Right atrium auricular region (tissue), 2 donors: ENCODE results near the gene WNT1. TPM values are rescaled to one million over a fixed set of nuclear protein-coding genes. Genes with fewer than 3 reads are reported as not detected.

Experiments used
- DNase-seq: peaks from one replicate; pipeline ENCODE4 v3.0.0-alpha.2; 2019; ENCODE audit warnings: low spot score
- H3K27ac ChIP-seq, 2 donors: fragments of 200-600 bp; sonication (generic); 1 replicate in 1 of 2; 2 replicates in 1 of 2; pipeline ENCODE4 v1.5.1; 2016 to 2019
- H3K27me3 ChIP-seq, 2 donors: fragments of 200-600 bp; sonication (generic); one replicate each; pipeline versions ENCODE4 v1.5.1 to v1.6.0; 2017 to 2019
- H3K36me3 ChIP-seq: fragments of 200-600 bp; sonication (generic); one replicate; pipeline ENCODE4 v1.5.1; 2016
- H3K4me1 ChIP-seq, 2 donors: fragments of 200-600 bp; sonication (generic); one replicate each; pipeline versions ENCODE4 v1.5.1 to v1.6.0; 2017 to 2019
- H3K4me3 ChIP-seq, 2 donors: fragments of 200-600 bp; sonication (generic); 1 replicate in 1 of 2; 2 replicates in 1 of 2; pipeline ENCODE4 v1.5.1; 2017 to 2019; ENCODE audit warnings: mild to moderate bottlenecking in 1 of 2, moderate library complexity in 1 of 2
- H3K9me3 ChIP-seq, 2 donors: fragments of 200-600 bp; sonication (generic); one replicate each; pipeline ENCODE4 v1.5.1; 2019
- total RNA-seq, 2 donors: library from RNA; depleted of rRNA; stranded (reverse); fragments of >200 nt; gene quantifications; one replicate each; pipeline ENCODE4 v1.1.0, GENCODE V29; 2016
- TF ChIP-seq, protein P1 (sequence below), 2 donors: fragments of 200-600 bp; sonication (generic); IDR thresholded peaks; one replicate each; pipeline ENCODE4 v1.5.1; 2019; ENCODE audit warnings: antibody characterized with exemption in 2 of 2

WNT1 gene
- total RNA-seq, 2 donors from 2014 or later, result not detected

DNA sequence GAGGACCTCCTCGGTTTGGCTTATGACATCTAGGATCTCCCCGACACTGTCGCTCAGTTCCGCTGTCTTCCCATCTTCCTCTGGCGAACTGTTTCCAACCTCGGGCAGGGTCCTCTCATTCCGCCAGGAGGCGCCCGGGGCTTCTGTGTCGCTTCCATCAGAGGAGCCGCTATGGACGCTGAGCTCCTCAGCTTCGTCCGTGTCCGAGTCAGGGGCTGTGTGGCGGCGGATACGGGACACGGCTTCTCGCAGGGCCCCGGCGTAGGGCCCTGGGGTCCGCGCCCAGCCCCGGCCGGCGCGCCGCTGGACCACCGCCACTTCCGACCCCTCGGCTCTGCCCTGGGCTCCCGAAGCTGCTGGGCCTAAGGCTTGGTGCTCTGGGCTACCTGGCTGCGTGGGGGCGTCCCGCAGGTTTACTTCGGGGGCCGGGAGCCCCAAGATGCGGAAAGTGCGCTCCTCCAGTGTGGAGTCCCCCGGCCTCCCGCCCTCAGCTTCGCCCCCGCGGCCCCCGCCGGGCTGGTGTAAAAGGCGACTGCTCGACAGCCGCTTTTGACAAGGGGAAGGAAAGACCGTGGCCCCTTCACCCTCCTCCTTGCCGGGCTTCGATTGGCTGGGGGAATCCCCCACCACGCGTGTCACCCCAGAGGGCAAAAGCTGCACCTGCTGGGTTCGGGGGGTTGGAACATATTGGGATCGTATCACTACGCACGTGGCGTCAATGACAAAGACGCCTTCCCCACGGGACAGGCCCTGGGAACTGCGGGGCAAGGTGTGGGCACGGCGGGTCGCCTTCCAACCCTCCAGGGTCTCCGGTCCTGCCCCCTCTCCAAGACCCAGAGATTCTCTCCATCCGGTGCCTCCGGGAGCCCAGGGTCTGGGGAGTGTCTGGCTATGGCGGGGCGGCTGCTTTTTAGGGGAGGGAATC is 18.9 kb downstream of the WNT1 start:
- TF ChIP-seq, protein P1, sequence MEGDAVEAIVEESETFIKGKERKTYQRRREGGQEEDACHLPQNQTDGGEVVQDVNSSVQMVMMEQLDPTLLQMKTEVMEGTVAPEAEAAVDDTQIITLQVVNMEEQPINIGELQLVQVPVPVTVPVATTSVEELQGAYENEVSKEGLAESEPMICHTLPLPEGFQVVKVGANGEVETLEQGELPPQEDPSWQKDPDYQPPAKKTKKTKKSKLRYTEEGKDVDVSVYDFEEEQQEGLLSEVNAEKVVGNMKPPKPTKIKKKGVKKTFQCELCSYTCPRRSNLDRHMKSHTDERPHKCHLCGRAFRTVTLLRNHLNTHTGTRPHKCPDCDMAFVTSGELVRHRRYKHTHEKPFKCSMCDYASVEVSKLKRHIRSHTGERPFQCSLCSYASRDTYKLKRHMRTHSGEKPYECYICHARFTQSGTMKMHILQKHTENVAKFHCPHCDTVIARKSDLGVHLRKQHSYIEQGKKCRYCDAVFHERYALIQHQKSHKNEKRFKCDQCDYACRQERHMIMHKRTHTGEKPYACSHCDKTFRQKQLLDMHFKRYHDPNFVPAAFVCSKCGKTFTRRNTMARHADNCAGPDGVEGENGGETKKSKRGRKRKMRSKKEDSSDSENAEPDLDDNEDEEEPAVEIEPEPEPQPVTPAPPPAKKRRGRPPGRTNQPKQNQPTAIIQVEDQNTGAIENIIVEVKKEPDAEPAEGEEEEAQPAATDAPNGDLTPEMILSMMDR (IDR thresholded peaks at IDR 0.05), result peak; percentile 74 to 88

DNA sequence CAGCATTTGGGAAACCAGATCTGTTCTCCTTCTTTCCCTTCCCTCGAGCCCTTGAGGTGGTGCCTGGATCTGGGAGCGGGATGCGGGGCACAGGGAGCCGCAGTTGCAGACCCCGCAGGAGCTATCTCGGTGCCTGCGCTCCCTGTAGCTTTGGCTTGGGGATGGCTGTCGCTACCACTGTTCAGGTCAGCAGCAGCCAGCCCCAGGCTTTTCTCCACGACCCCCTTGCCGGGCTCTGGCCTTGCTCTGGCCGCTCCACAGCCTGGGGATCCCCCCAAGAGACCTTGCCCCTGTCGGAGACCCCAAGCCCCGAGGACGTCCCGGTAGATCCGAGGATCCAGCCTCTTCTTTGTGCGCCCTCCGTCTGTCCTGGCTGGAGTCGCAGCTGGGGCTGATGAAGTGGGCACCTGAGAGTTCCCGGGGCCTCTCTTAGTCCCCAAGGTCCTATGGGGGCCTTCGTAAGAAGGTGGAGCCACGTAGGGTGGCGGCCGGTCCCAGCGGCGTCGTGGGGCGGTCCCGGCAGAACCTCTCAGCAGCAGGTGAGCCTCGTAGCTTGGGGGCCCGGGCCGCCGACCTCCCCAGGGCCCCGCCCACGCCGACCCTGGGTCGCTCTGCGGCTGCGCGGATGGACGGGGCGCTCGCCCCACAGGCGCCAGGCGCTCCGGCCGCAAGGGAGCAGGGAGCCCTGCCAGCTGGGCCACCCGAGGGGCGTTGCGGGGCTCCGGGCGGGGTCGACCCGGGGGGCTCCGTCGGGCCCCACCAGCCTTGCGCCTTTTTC is 19.8 kb downstream of the WNT1 start:
- Histone ChIP-seq H3K27me3 (peaks cover 8 to 14% of the 10 kb centered on the region in 2 donors), H3K36me3 (peaks cover 17% of the 10 kb centered on the region), H3K27ac (no peak overlapping the region), H3K4me3 (peak overlapping the region; percentile 23 to 58), H3K4me1 (peaks cover 0 to 53% of the 10 kb centered on the region in 2 donors), H3K9me3 (no peaks in the 10 kb centered on the region)
- no peak for DNase-seq
- TF ChIP-seq, protein P1 (IDR thresholded peaks at IDR 0.05), result no peak

More for the DNA sequence above, 18.9 kb downstream of the WNT1 start:
- Histone ChIP-seq H3K36me3 (peaks cover 9% of the 10 kb centered on the region), H3K27ac (peak overlapping the region in 1 of 2 donors; percentile 24), H3K9me3 (no peaks in the 10 kb centered on the region), H3K4me3 (peak overlapping the region; percentile 34 to 58), H3K4me1 (peaks cover 0 to 53% of the 10 kb centered on the region in 2 donors), H3K27me3 (peaks cover 8 to 14% of the 10 kb centered on the region in 2 donors)
- DNase-seq, result peak; percentile 84

DNA sequence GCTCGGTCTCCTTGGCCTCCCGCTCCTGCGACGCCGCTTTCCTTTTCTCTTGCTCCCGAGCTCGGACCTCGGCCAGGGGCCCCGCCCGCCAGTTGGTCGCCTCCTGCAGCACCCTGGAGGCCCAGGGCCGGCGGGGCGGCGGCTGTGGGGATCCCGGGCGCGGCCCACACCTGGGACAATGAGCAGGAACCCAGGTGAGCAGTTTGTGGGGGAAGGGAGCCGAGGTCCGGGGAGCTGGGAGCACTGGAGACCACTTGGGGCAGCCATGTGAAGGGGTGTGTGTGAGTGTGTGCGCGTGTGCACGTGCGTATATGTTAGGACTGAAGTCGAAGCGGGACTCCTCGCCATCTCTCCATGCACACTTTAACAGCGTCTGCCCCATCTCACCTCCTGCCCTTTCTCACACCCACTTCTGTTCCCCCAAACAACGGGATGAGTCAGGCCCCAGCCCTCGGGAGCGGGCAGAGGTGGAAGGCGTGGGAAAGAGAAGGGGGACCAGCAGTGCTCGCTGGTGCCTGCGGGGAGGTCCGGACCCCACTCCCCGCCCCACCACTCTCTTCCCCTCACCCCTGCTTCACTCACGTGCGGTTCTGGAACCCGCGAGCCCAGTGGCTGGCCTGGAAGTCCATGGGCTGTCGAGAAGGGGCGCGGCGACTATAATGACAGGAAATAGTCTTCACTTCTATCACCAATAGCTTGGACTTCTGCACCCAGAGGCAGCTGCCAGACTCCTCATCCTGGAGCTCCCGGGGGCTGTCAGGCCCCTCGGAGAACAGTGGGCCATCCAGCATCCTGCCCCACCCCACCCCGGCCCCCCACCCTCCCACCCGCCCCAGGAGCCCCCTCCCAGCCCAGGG is 20.6 kb downstream of the WNT1 start:
- Histone ChIP-seq H3K27ac (no peak overlapping the region), H3K9me3 (no peaks in the 10 kb centered on the region), H3K27me3 (peaks cover 8 to 14% of the 10 kb centered on the region in 2 donors), H3K36me3 (peaks cover 24% of the 10 kb centered on the region), H3K4me3 (peak overlapping the region; percentile 26 to 58), H3K4me1 (peaks cover 0 to 53% of the 10 kb centered on the region in 2 donors)
- DNase-seq, result no peak
- TF ChIP-seq, protein P1 (IDR thresholded peaks at IDR 0.05), result no peak

DNA sequence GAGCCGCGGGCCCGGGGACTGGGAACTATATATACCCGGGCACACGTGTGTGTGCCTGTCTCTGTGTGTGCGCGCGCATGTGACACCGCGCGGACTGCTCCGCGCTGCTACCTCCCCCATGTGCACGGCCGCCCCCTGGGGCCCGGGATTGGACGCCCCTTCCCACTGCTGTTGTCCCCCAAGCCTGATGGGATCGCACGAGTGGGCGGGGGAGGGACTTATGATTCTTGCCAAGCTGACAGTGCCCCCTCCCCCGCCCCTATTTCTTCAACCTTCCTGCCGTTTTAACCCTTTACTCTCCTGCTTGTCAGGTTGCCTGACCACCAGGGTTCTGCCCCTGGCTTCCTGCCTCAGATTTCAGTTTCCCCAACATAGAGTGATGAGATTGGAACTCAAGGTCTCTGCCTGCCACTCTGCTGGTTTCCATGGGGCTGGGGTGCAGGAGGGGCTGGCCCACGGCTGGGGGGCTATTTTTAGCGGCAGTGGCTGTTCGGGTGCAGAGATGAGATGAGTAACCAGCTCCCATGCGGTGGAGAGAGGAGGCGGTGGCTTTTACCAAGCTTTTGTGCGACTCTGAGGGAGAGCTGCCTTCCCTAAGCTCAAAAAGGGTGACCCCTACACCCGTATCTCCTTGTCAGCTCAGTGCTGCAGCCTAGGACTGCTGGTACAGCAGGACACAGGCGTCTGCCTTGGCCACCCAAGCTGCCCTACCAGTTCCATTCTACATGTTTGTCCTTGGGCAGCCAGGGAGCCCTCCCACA is 21.4 kb downstream of the WNT1 start, which contains the start of gene DDN:
Gene DDN (minus strand): TSS at position 5 of the 761 bp plus-strand sequence. CDS start 88 bp downstream, outside the sequence.
- Histone ChIP-seq H3K4me3 (peak within 1 kb of the TSS; percentile 26 to 58), H3K36me3 (peaks cover 33% of the 10 kb centered on the region), H3K27me3 (peaks cover 7 to 13% of the 10 kb centered on the region in 2 donors), H3K4me1 (peaks cover 0 to 51% of the 10 kb centered on the region in 2 donors), H3K9me3 (no peaks in the 10 kb centered on the region), H3K27ac (peak within 1 kb of the TSS; percentile 5 to 25)
- TF ChIP-seq, protein P1 (IDR thresholded peaks at IDR 0.05), result peak in 1 of 2 donors; percentile 14
- DNase-seq, result no peak
